Fibroblast of the aortic adventitia (primary cell): ENCODE results near the gene MIPEP. TPM values are rescaled to one million over a fixed set of nuclear protein-coding genes. Genes with fewer than 3 reads are reported as not detected.

Experiments
- DNase-seq: peaks from one replicate; pipeline ENCODE4 v3.0.0-alpha.2; 2010; ENCODE audit warnings: low read depth
- H3K4me3 ChIP-seq: 2 replicates; pipeline ENCODE4 v1.5.1; 2011; ENCODE audit warnings: low read depth, mild to moderate bottlenecking, control low read depth, low read length, moderate library complexity
- total RNA-seq: library from RNA; depleted of rRNA; stranded (reverse); fragments of >200 nt; gene quantifications from 2 replicates; pipeline ENCODE4 v1.2.3, GENCODE V29; 2012; ENCODE audit warnings: low replicate concordance
- TF ChIP-seq, protein P1 (sequence below): IDR thresholded peaks from 2 replicates; pipeline ENCODE4 v1.5.1; 2011; ENCODE audit warnings: mild to moderate bottlenecking, low read length, control low read depth, inconsistent platforms; ENCODE audit not compliant: insufficient read depth

MIPEP gene
- total RNA-seq, 1 donor: 28.1 TPM

DNA sequence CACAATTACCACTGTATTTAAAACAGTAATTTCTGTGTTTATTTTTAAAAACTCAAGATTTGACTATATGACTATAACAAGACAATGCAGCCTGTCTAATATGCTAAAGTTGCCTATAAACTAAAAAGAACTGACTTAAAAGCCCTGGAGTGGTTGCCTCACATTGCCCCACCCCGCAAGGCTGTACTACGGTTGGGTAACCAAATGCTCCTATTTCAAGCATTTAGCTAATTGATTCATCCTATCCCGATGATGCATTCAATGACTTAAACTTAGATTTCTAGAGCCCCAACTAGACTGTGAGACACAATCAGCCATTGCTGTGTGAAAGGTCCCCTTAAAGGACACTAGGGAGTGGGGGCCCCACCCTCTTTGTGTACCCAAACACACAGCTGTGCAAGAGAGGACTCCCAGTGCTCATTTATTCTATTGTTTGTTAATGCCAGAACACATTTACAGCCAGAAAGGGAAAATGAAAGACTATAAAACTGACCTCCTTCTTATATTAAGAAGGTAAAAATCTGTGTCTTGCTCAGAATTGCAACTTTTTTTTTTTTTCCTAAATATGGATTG, 66.9 kb downstream of the MIPEP start:
- no peak for DNase-seq
- H3K4me3 ChIP-seq: no peak overlapping the region
- TF ChIP-seq, protein P1, sequence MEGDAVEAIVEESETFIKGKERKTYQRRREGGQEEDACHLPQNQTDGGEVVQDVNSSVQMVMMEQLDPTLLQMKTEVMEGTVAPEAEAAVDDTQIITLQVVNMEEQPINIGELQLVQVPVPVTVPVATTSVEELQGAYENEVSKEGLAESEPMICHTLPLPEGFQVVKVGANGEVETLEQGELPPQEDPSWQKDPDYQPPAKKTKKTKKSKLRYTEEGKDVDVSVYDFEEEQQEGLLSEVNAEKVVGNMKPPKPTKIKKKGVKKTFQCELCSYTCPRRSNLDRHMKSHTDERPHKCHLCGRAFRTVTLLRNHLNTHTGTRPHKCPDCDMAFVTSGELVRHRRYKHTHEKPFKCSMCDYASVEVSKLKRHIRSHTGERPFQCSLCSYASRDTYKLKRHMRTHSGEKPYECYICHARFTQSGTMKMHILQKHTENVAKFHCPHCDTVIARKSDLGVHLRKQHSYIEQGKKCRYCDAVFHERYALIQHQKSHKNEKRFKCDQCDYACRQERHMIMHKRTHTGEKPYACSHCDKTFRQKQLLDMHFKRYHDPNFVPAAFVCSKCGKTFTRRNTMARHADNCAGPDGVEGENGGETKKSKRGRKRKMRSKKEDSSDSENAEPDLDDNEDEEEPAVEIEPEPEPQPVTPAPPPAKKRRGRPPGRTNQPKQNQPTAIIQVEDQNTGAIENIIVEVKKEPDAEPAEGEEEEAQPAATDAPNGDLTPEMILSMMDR: no peak

DNA sequence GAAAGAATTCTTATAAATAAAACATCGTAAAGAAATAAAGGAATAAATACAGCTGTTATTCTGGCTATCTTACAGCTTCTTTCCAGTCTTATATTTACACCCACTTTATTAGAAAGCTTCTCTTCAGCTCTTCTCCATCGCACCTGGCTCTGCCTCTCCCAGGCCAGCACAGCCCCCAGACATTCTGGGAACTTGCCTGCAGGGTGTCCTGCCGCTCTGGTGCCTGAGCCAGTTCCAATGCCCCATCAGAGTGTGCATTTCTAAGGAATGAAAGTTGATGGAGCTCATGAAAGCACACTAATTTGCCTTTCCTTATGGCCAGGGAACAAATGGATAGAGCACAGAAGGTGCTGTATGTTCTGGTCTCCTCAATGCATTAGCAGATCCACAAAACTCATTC, 68.7 kb downstream of the MIPEP start:
- H3K4me3 ChIP-seq: no peak overlapping the region
- DNase-seq: no peak
- TF ChIP-seq, protein P1: no peak

DNA sequence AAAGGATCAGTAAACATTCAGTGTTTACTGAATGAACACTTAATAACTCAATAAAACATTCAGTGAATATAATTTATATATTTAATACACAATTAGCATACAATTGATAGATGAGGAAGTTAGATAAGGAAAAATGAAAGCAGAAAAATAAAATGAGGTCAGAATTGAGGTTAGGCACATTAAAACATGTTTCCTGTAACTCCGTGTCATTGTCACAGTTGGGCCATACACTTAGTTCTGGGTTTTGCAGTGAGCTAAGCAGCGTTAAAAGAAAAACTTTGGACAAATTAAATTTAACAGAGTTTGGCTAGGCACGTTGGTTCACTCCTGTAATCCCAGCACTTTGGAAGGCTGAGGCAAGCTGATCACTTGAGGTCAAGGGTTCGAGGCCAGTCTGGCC, 71.4 kb downstream of the MIPEP start:
- H3K4me3 ChIP-seq: no peak overlapping the region
- TF ChIP-seq, protein P1: no peak
- no peak for DNase-seq

DNA sequence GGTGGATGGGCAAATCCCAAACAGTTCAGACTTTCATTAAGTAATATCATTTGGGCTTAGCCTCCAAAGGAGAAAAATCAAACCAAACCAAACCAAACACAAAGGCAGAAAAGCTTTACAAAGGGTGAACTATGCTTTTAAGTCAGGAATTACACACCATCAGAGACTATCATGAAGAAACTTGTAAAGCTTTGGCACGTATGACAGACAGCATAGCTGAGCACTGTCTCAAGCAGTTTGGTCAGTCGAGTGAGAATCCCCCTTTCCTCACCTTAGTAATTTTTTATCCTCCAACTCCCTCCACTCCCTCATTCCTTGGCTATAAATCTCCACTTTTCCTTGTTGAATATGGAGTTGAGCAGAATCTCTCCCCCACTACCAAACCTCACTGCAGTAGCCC, 72.1 kb downstream of the MIPEP start:
- TF ChIP-seq, protein P1: no peak
- no peak overlapping the region for H3K4me3 ChIP-seq
- no peak for DNase-seq

DNA sequence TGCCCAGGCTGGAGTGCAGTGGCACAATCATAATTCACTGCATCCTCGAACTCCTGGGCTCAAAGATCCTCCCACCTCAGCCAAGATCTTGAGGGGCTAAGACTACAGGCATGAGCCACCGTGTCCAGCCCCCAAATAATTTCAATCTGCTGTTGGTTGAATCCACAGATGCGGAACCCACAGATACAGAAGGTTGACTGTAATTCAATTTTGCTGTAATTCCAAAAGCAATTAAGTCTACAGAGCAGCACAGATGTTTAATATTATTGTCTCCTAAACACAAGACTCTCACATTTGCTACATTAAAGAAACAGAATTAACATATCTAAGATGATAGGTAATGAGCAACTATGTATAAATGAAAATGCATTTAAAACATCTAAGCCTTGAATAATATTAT, 75.6 kb downstream of the MIPEP start:
- H3K4me3 ChIP-seq: no peak overlapping the region
- TF ChIP-seq, protein P1: no peak
- no peak for DNase-seq

DNA sequence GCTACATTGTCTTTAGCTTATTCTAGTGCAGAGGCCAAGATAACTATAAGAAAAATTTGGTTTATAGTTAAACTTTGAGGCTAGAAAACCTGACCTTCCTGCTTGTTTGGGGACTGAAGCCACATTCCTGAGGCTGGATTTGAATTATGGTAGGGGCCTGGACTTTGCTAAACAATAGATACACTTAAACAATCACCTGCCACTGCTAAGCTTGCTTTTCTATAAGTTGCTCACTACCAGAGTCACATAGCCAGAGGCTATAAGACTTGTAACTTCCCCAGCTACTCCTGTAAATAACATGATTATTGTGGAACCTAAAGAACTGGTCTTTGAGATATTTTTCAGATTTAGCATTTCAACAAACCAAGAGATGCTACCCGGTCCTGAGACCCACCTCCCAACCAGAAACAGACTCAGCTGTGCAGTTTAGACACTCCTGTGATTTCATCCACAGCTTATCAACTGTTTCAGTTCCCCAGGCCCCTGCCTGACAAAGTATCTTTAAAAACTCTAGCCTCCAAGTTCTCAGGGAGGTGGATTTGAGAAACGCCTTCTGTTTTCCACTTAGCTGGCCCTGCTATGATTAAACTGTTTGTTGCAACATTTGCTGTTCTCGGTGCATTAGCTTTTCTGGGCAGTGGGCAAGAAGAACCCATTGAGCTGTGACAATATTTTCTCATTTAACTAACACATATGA, 77.7 kb downstream of the MIPEP start:
- no peak for DNase-seq
- TF ChIP-seq, protein P1: no peak
- H3K4me3 ChIP-seq: no peak overlapping the region
